Neutrophil (primary cell): ENCODE data around the gene NPAS3.

Experiments used
- H3K27ac ChIP-seq: fragments of 200-600 bp; sonication (generic); 2 replicates; pipeline ENCODE4 v1.5.1; 2016; ENCODE audit warnings: mild to moderate bottlenecking, moderate library complexity
- H3K27me3 ChIP-seq: fragments of 200-600 bp; sonication (generic); 2 replicates; pipeline ENCODE4 v1.6.0; 2016; ENCODE audit warnings: mild to moderate bottlenecking
- H3K36me3 ChIP-seq: fragments of 200-600 bp; sonication (generic); 2 replicates; pipeline ENCODE4 v1.5.1; 2017
- H3K4me1 ChIP-seq, 2 experiments: fragments of 200-600 bp in 1 of 2; sonication (generic) in 1 of 2; 1 replicate in 1 of 2; 2 replicates in 1 of 2; pipeline versions ENCODE4 v1.5.1 to v1.6.1; 2013 to 2016; ENCODE audit warnings: low read depth in 1 of 2, low read length in 1 of 2, mild to moderate bottlenecking in 1 of 2, moderate library complexity in 1 of 2; ENCODE audit not compliant: control insufficient read depth in 1 of 2, insufficient read depth in 1 of 2
- H3K4me3 ChIP-seq, 2 experiments: fragments of 200-600 bp in 1 of 2; sonication (generic) in 1 of 2; 1 replicate in 1 of 2; 2 replicates in 1 of 2; pipeline ENCODE4 v1.5.1; 2013 to 2016; ENCODE audit warnings: low read depth in 1 of 2, low read length in 1 of 2, mild to moderate bottlenecking in 1 of 2, moderate library complexity in 1 of 2
- H3K9me3 ChIP-seq: fragments of 200-600 bp; sonication (generic); 2 replicates; pipeline ENCODE4 v1.5.1; 2016
- CTCF ChIP-seq: fragments of 200-600 bp; sonication (generic); IDR thresholded peaks from 2 replicates; pipeline ENCODE4 v1.5.1; 2016; ENCODE audit warnings: antibody characterized with exemption

The NPAS3 gene

GRCh38 chr14:33776871-33777270 lies 838.2 kb downstream of the NPAS3 start:
- no peaks in the 10 kb centered on the region for H3K9me3 ChIP-seq
- no peaks in the 10 kb centered on the region for H3K27me3 ChIP-seq
- H3K4me3 ChIP-seq: no peak overlapping the region
- H3K27ac ChIP-seq: no peak overlapping the region
- no peaks in the 10 kb centered on the region for H3K36me3 ChIP-seq
- no peaks in the 10 kb centered on the region for H3K4me1 ChIP-seq
- no peak for TF ChIP-seq CTCF

- TF ChIP-seq CTCF: no peak
- Histone ChIP-seq H3K9me3 (no peaks in the 10 kb centered on the region), H3K27ac (no peak overlapping the region), H3K4me1 (no peaks in the 10 kb centered on the region), H3K36me3 (no peaks in the 10 kb centered on the region), H3K27me3 (no peaks in the 10 kb centered on the region), H3K4me3 (no peak overlapping the region)
Observed at GRCh38 chr14:33777681-33778080, 839.0 kb downstream of the NPAS3 start.

- Histone ChIP-seq H3K36me3 (no peaks in the 10 kb centered on the region), H3K4me1 (no peaks in the 10 kb centered on the region), H3K9me3 (no peaks in the 10 kb centered on the region), H3K4me3 (no peak overlapping the region), H3K27me3 (no peaks in the 10 kb centered on the region), H3K27ac (no peak overlapping the region)
- no peak for TF ChIP-seq CTCF
Observed at GRCh38 chr14:33780035-33780434, 841.4 kb downstream of the NPAS3 start.

GRCh38 chr14:33781236-33781635 lies 842.6 kb downstream of the NPAS3 start:
- no peaks in the 10 kb centered on the region for H3K36me3 ChIP-seq
- no peak for TF ChIP-seq CTCF
- no peaks in the 10 kb centered on the region for H3K9me3 ChIP-seq
- no peaks in the 10 kb centered on the region for H3K4me1 ChIP-seq
- H3K4me3 ChIP-seq: no peak overlapping the region
- H3K27me3 ChIP-seq: no peaks in the 10 kb centered on the region
- no peak overlapping the region for H3K27ac ChIP-seq

GRCh38 chr14:33782923-33783322 lies 844.2 kb downstream of the NPAS3 start:
- no peaks in the 10 kb centered on the region for H3K4me1 ChIP-seq
- TF ChIP-seq CTCF: no peak

More at GRCh38 chr14:33782923-33783322, 844.2 kb downstream of the NPAS3 start:
- Histone ChIP-seq H3K9me3 (no peaks in the 10 kb centered on the region), H3K4me3 (no peak overlapping the region), H3K27me3 (no peaks in the 10 kb centered on the region), H3K27ac (no peak overlapping the region), H3K36me3 (no peaks in the 10 kb centered on the region)
